SK-N-MC (cell line): Measurements from ENCODE around the gene NMRK1.

Experiments
- EZH2 ChIP-seq: fragments of 200-600 bp; sonication (generic); IDR thresholded peaks from one replicate; pipeline ENCODE4 v1.6.1; 2017; ENCODE audit warnings: antibody characterized with exemption
- FOXP2 ChIP-seq: optimal IDR thresholded peaks from 2 replicates; pipeline ENCODE3; 2011; ENCODE audit warnings: mild to moderate bottlenecking, moderate library complexity; ENCODE audit not compliant: insufficient read depth; ENCODE audit errors: extremely low read length, control extremely low read depth
- POLR2AphosphoS5 ChIP-seq: IDR thresholded peaks from 2 replicates; pipeline ENCODE4 v1.6.1; 2012; ENCODE audit warnings: mild to moderate bottlenecking, low read depth, low read length, borderline replicate concordance

DNA sequence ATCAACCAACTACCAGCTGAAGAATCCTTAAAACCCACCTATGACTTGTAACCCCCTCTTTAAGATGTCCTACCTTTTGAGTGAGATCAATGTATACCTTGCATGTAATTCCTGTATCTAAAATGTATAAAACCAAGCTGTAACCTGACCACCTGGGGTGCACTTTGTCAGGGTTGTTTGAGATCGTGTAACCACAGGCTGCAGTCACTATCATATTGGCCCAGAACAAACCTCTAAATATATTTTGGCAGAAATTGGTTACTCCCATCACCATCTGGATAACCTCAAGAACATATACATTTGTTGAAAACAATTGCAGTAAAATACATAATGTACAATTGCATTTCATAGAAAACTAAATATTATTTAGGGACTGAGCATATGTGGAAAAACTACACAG is 68.3 kb downstream of the NMRK1 start:
- TF ChIP-seq POLR2AphosphoS5 = no peak
- TF ChIP-seq EZH2 = no peak
- TF ChIP-seq FOXP2 = no peak
